Erythroblast (primary cell): ENCODE measurements around the gene GPR119.
"Not testable (repeated sequence)": the region's sequence is repeated elsewhere in the genome, so short reads cannot be mapped to it uniquely, and the experiment has no call there.

ENCODE experiments used
- DNase-seq, 2 experiments: peaks; one replicate each; lab custom pipeline; 2025; lab: John Stamatoyannopoulos, UW
- GATA1 ChIP-seq: IDR thresholded peaks from 2 replicates; pipeline ENCODE4 v1.6.1; 2011; ENCODE audit warnings: low read depth, mild to moderate bottlenecking, control low read depth, low read length, moderate library complexity
- POLR2A ChIP-seq: IDR thresholded peaks from 2 replicates; pipeline ENCODE4 v1.6.1; 2011; ENCODE audit warnings: mild to moderate bottlenecking, low read length

Gene GPR119

GRCh38 chrX:130386408-130386808 is 934 bp upstream of the GPR119 start:
- TF ChIP-seq POLR2A: no peak
- no peak for TF ChIP-seq GATA1
- DNase-seq: no peak

DNA sequence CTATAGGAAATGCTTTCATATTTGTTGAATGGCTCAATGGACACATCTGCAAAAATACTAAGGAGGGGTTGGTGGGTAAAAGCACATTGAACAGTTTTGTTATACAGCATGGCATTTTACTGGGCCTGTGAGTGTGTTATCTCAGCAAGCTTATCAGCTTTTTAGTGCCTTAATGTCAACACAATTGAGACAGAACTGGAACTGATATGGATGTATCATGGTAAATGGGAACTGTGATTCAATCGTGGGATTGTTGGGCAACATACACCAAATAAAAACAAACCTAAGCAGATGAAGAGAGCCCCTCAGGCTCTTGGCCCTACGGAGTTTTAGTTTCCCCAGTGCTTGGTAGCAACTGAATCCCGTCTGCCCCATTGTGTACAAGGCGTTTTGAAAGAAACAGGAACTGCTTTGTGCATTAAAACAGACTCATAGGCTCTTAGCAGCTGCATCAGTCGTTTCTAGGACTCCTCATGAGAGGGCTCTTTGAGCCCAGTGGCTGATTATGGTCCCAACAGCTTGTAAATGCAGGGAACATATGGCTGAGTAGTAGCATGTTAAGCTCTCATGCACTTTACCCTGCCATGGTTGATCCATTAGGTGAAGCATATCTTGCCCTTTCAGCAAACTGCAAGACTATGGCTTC is 7.3 kb downstream of the GPR119 start:
- no peak for DNase-seq
- TF ChIP-seq POLR2A: no peak
- TF ChIP-seq GATA1: no peak

DNA sequence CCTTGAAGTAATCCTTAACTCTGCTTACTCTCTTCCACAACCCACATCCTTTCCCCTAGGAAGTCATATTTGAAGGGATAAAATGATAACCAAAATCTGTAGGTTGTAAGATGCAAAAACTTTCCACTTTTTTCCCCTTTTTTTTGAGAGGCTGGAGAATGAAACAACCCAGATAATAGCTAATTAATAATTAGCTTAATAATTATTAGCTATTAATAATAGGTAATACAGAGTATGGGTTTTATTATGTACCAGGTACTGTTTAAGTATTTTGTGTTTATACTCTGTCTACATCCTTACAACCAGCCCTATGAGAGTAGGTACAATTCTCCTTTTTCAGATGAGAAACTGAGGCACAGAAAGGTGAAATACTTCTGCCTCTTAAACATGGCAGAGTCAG is 9.4 kb downstream of the GPR119 start:
- no peak for DNase-seq
- TF ChIP-seq POLR2A (no peak), GATA1 (no peak)

GRCh38 chrX:130352050-130352449 is 33.4 kb downstream of the GPR119 start:
- DNase-seq: not testable (repeated sequence)

DNA sequence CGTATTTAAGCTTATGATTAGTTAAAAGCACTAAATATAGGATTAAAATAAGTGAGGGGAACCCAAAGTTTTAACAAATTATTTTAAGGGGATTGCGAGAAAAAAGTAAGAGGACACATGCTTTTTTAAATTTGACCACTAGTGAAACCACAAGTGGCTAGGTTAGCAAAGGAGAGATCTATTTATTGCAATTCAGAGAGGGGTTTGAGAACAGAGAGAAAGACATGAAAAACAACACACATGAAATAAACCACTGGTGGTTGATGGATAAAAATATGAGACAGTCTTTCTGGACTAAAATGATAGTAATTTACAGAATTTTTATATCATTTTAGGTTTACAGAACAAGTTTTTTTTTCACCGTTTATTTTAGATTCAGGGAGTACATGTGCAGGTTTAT is 33.9 kb downstream of the GPR119 start:
- TF ChIP-seq POLR2A: no peak
- no peak for TF ChIP-seq GATA1
- no peak for DNase-seq

DNA sequence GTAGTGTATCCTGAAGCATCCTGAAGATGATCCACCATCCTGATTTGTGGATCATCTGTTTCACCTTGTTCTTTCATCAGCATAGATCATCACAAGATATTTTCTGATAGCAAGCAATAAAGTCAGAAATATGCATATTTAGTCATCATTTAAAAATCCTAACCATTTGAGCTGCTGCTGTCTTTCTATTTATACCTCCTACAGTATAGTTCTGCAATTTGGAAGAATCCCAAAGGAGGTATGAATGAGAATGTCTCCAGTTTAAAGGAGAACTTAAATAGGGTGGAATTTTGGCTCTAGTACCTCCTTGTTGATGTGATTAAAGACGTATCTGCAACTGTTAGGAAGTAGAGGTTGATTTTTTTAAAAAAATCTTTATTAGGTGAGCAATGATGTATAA is 38.2 kb downstream of the GPR119 start:
- no peak for DNase-seq
- TF ChIP-seq POLR2A (no peak), GATA1 (no peak)

DNA sequence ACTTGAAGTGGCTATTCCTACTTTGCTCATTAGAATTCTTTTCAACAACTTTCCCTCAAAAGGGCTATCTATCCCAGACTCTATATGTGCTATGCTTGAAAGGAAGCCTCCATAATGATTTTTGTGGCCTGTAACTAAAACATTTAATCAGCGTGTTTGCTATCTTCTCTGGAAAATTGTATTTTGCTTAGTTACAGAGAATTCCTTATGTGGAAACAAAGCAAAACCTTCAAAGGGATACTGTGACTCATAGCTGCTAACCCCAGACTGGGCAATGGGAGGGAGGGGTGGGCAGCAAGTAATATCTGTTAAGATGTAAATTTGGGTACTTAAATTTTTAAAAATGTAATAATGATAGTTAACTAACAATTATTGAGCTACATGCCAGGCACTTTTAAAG is 42.1 kb downstream of the GPR119 start:
- no peak for DNase-seq
- TF ChIP-seq GATA1: no peak
- no peak for TF ChIP-seq POLR2A

DNA sequence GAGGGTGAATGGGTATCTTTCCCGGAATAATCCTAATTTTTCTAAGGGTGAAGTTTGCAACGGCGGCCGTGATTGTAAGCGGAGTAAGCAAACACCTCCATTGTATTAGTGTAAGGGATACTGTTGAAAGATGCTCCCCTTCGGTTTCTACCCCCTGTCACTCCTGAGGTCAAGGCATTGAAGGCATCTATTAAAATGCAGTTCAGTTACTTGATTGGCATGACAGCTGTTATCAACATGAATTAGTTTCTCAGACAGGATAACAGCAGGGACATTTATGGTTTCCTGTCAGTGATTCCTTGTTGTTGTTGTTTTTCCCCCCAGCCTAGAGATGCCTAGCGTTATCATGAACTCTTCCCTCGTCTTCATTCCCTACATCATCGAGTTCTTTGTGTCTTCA is 45.2 kb downstream of the GPR119 start:
- TF ChIP-seq POLR2A (no peak), GATA1 (no peak)
- DNase-seq: peak; percentile 4 to 10

- DNase-seq: peak; percentile 80 to 81
- no peak for TF ChIP-seq GATA1
- TF ChIP-seq POLR2A: peak; percentile 72
Measured at GRCh38 chrX:130339408-130340222, 45.9 kb downstream of the GPR119 start, which contains the start of gene SLC25A14. SLC25A14 (plus strand) TSS chrX:130339919; CDS start chrX:130340279, 360 bp downstream.

DNA sequence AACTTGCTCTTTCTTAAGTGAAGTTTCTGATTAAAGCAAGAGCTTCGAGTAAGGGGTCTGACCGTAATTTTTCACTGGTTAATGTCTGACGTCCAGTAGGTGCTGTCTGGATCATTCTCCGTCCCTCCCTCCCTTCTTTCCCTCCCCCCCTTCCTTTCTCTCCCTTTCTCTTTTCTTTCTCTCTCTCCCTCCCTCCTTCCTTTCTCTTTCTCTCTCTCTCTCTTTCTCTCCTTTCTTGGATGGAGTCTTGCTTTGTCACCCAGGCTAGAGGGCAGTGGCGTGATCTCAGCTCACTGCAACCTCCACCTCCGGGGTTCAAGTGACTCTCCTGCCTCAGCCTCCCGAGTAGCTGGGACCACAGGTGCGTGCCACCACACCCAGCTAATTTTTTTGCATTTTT is 46.6 kb downstream of the GPR119 start:
- not testable (repeated sequence) for DNase-seq

- no peak for DNase-seq
- TF ChIP-seq POLR2A: no peak
- no peak for TF ChIP-seq GATA1
Measured at GRCh38 chrX:130336531-130336930, 48.9 kb downstream of the GPR119 start.
